ENCODE data around the gene RBFOX2.

The RBFOX2 gene

GRCh38 chr22:35894937-35895708 lies 133.5 kb downstream of the RBFOX2 start:
- H3K9me3 Mint-ChIP-seq = no peaks in the 10 kb centered on the region
- peaks cover 55% of the 10 kb centered on the region for H3K4me1 Mint-ChIP-seq
- H3K4me3 Mint-ChIP-seq = peak overlapping the region; percentile 49
- H3K27ac Mint-ChIP-seq = peak overlapping the region; percentile 57
- H3K27me3 Mint-ChIP-seq (ENCODE audit: low read depth, poor library complexity) = no peaks in the 10 kb centered on the region
- peaks cover 5% of the 10 kb centered on the region for H3K36me3 Mint-ChIP-seq (ENCODE audit: low read depth)
- DNase-seq = no peak
- no peak for TF ChIP-seq CTCF (IDR thresholded peaks at IDR 0.05)

GRCh38 chr22:35894464-35894878 lies 134.2 kb downstream of the RBFOX2 start:
- TF ChIP-seq CTCF (IDR thresholded peaks at IDR 0.05) = no peak
- Mint-ChIP-seq H3K27ac (peak overlapping the region; percentile 14), H3K4me1 (peaks cover 54% of the 10 kb centered on the region), H3K36me3 (ENCODE audit: low read depth) (peaks cover 7% of the 10 kb centered on the region), H3K4me3 (peak overlapping the region; percentile 49), H3K9me3 (no peaks in the 10 kb centered on the region), H3K27me3 (ENCODE audit: low read depth, poor library complexity) (no peaks in the 10 kb centered on the region)
- DNase-seq = no peak

DNA sequence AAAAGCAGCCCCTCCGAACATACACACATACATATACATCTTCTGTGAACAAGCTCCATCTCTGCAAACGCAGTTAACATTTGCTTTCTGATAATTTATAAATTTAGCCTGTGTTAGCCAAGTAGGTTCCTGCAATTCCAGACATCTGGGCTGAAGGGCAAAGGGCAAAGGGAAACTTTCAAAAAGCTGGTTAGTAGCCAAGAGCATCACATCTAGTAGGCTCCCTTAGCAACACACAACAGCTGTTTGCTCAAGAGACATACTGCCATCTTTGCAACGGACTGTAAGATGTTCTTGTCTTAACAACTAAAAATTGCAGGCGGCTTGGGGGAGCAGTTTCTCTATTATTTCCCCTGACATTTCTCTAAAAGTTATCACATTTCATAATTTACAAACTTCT lies 134.9 kb downstream of the RBFOX2 start:
- TF ChIP-seq CTCF (IDR thresholded peaks at IDR 0.05) = no peak
- Mint-ChIP-seq H3K27ac (no peak overlapping the region), H3K9me3 (no peaks in the 10 kb centered on the region), H3K4me1 (peaks cover 54% of the 10 kb centered on the region), H3K36me3 (ENCODE audit: low read depth) (peaks cover 11% of the 10 kb centered on the region), H3K4me3 (no peak overlapping the region), H3K27me3 (ENCODE audit: low read depth, poor library complexity) (no peaks in the 10 kb centered on the region)
- DNase-seq = no peak

DNA sequence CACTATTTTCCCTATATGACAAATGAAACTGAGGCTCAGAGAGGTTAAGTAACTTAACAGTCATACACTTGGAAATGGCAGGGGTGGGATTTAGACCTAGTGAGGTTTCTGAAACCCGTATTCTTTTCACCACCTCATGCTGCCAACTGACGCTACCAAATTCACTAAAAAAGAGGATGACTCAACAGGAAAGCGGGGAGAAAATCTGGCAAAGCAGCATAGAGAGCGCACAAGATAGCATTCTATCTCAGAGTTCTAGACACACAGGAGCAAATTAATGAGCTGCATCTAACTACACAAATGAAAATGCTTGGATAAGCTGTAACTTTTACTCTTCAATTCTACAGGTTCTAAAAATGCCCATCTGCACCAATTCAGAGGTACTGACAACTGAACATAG lies 136.4 kb downstream of the RBFOX2 start:
- Mint-ChIP-seq H3K27ac (no peak overlapping the region), H3K4me3 (no peak overlapping the region), H3K9me3 (no peaks in the 10 kb centered on the region), H3K4me1 (peaks cover 56% of the 10 kb centered on the region), H3K36me3 (ENCODE audit: low read depth) (peaks cover 6% of the 10 kb centered on the region), H3K27me3 (ENCODE audit: low read depth, poor library complexity) (no peaks in the 10 kb centered on the region)
- TF ChIP-seq CTCF (IDR thresholded peaks at IDR 0.05) = no peak
- no peak for DNase-seq

GRCh38 chr22:35891442-35891841 lies 137.2 kb downstream of the RBFOX2 start:
- H3K4me1 Mint-ChIP-seq = peaks cover 49% of the 10 kb centered on the region
- no peak overlapping the region for H3K27ac Mint-ChIP-seq
- H3K36me3 Mint-ChIP-seq (ENCODE audit: low read depth) = peaks cover 6% of the 10 kb centered on the region
- H3K27me3 Mint-ChIP-seq (ENCODE audit: low read depth, poor library complexity) = no peaks in the 10 kb centered on the region
- H3K4me3 Mint-ChIP-seq = no peak overlapping the region
- DNase-seq = no peak
- TF ChIP-seq CTCF (IDR thresholded peaks at IDR 0.05) = no peak
- H3K9me3 Mint-ChIP-seq = no peaks in the 10 kb centered on the region

GRCh38 chr22:35889071-35889470 lies 139.6 kb downstream of the RBFOX2 start:
- TF ChIP-seq CTCF (IDR thresholded peaks at IDR 0.05) = no peak
- no peaks in the 10 kb centered on the region for H3K9me3 Mint-ChIP-seq
- H3K27ac Mint-ChIP-seq = peak overlapping the region; percentile 4
- H3K4me1 Mint-ChIP-seq = peaks cover 28% of the 10 kb centered on the region
- no peak overlapping the region for H3K4me3 Mint-ChIP-seq
- DNase-seq = no peak
- H3K27me3 Mint-ChIP-seq (ENCODE audit: low read depth, poor library complexity) = no peaks in the 10 kb centered on the region
- peaks cover 6% of the 10 kb centered on the region for H3K36me3 Mint-ChIP-seq (ENCODE audit: low read depth)

Measured in nephron progenitor cell (in vitro differentiated cells).